Endothelial cell of umbilical vein (primary cell): ENCODE data around the gene ULK4.

Experiments
- CTCF ChIP-seq, 2 donors: IDR thresholded peaks; 1 replicate in 1 of 2; 2 replicates in 1 of 2; pipeline ENCODE4 v1.5.1; 2011; ENCODE audit warnings: low read length in 2 of 2, mild to moderate bottlenecking in 2 of 2, moderate library complexity in 2 of 2, control low read depth in 1 of 2, inconsistent platforms in 1 of 2, low read depth in 1 of 2; ENCODE audit not compliant: insufficient read depth in 1 of 2; ENCODE audit errors: extremely low read depth in 1 of 2
- EZH2 ChIP-seq: IDR thresholded peaks from 2 replicates; pipeline ENCODE4 v1.6.1; 2012; ENCODE audit warnings: borderline replicate concordance, low read depth, mild to moderate bottlenecking, moderate library complexity, low read length, inconsistent platforms; ENCODE audit not compliant: severe bottlenecking
- FOS ChIP-seq: IDR thresholded peaks from 2 replicates; pipeline ENCODE4 v1.6.1; 2011; ENCODE audit warnings: mild to moderate bottlenecking, low read length, moderate library complexity, borderline replicate concordance; ENCODE audit not compliant: insufficient read depth
- JUN ChIP-seq: IDR thresholded peaks from 2 replicates; pipeline ENCODE4 v1.6.1; 2011; ENCODE audit warnings: borderline replicate concordance, low read depth; ENCODE audit not compliant: insufficient read length, insufficient read depth
- MAX ChIP-seq: IDR thresholded peaks from 2 replicates; pipeline ENCODE4 v1.6.1; 2011; ENCODE audit not compliant: insufficient read depth, insufficient read length
- MYC ChIP-seq: IDR thresholded peaks from one replicate; pipeline ENCODE4 v1.6.1; 2011; ENCODE audit warnings: mild to moderate bottlenecking, low read depth, low read length
- POLR2A ChIP-seq: IDR thresholded peaks from 2 replicates; pipeline ENCODE4 v1.6.1; 2012; ENCODE audit warnings: low read depth, mild to moderate bottlenecking, control low read depth, low read length
- POLR2AphosphoS5 ChIP-seq: IDR thresholded peaks from 2 replicates; pipeline ENCODE4 v1.6.1; 2012; ENCODE audit warnings: low read depth, mild to moderate bottlenecking, control low read depth, low read length, moderate library complexity; ENCODE audit not compliant: insufficient read depth

GRCh38 chr3:41522612-41523011 is 439.3 kb downstream of the ULK4 start:
- TF ChIP-seq CTCF (IDR thresholded peaks at IDR 0.05; ENCODE audit: extremely low read depth in 1 of 2, insufficient read depth in 1 of 2, low read depth in 1 of 2, low read length in 2 of 2), result no peak
- no peak for TF ChIP-seq JUN
- no peak for TF ChIP-seq FOS
- no peak for TF ChIP-seq POLR2A
- no peak for TF ChIP-seq MAX
- TF ChIP-seq POLR2AphosphoS5, result no peak
- no peak for TF ChIP-seq EZH2
- no peak for TF ChIP-seq MYC
